Muscle of arm (tissue), 14 donors: ENCODE measurements around the gene PCGF5. TPM values are rescaled to one million over a fixed set of nuclear protein-coding genes. Genes with fewer than 3 reads are reported as not detected.
"Not testable (repeated sequence)": the region's sequence is repeated elsewhere in the genome, so short reads cannot be mapped to it uniquely, and the experiment has no call there.

Source experiments
- DNase-seq: peaks from one replicate; pipeline ENCODE4 v3.0.0-alpha.2; 2013
- long read RNA-seq, 11 donors: transcript quantifications; one replicate each; lab custom pipeline, GENCODE V29; 2026
- polyA plus RNA-seq, 12 donors: library from polyadenylated mRNA; unstranded; fragments of 120-200 nt; gene quantifications; one replicate each; pipeline ENCODE4 v1.2.1, GENCODE V29; 2013; ENCODE audit not compliant: insufficient read length in 12 of 12

The PCGF5 gene
- 10 to 100 TPM in 11 of 12 donors, not detected in 1; 14.6 to 25.9 (median 20.1) TPM for polyA plus RNA-seq
- long read RNA-seq, donor 1, full-length matches to known transcripts: 16 of 21 reads
- long read RNA-seq, donor 1, partial matches to known transcripts: 5 of 21 reads
- long read RNA-seq, donor 1, other reads (novel, unspliced or antisense): 0 of 21 reads
- long read RNA-seq, donor 2, full-length matches to known transcripts: 7 of 7 reads
- long read RNA-seq, donor 2, partial matches to known transcripts: 0 of 7 reads
- long read RNA-seq, donor 2, other reads (novel, unspliced or antisense): 0 of 7 reads
- long read RNA-seq, donor 3, partial matches to known transcripts: 0 of 1 reads
- long read RNA-seq, donor 3, other reads (novel, unspliced or antisense): 0 of 1 reads
- long read RNA-seq, donor 4, full-length matches to known transcripts: 2 of 2 reads
- long read RNA-seq, donor 4, partial matches to known transcripts: 0 of 2 reads
- long read RNA-seq, donor 4, other reads (novel, unspliced or antisense): 0 of 2 reads
- long read RNA-seq, donor 5: 0 reads
- long read RNA-seq, donor 6, partial matches to known transcripts: 0 of 2 reads
- long read RNA-seq, donor 6, other reads (novel, unspliced or antisense): 0 of 2 reads
- long read RNA-seq, donor 7, full-length matches to known transcripts: 4 of 4 reads
- long read RNA-seq, donor 7, partial matches to known transcripts: 0 of 4 reads
- long read RNA-seq, donor 7, other reads (novel, unspliced or antisense): 0 of 4 reads
- long read RNA-seq, donor 8, full-length matches to known transcripts: 5 of 5 reads
- long read RNA-seq, donor 8, partial matches to known transcripts: 0 of 5 reads
- long read RNA-seq, donor 8, other reads (novel, unspliced or antisense): 0 of 5 reads
- long read RNA-seq, donor 9, full-length matches to known transcripts: 3 of 3 reads
- long read RNA-seq, donor 9, partial matches to known transcripts: 0 of 3 reads
- long read RNA-seq, donor 9, other reads (novel, unspliced or antisense): 0 of 3 reads
- long read RNA-seq, donor 10, full-length matches to known transcripts: 2 of 2 reads
- long read RNA-seq, donor 10, partial matches to known transcripts: 0 of 2 reads
- long read RNA-seq, donor 10, other reads (novel, unspliced or antisense): 0 of 2 reads
- long read RNA-seq, donor 11, full-length matches to known transcripts: 6 of 6 reads
- long read RNA-seq, donor 11, partial matches to known transcripts: 0 of 6 reads
- long read RNA-seq, donor 11, other reads (novel, unspliced or antisense): 0 of 6 reads

- peak; percentile 66 for DNase-seq
Measured at GRCh38 chr10:91220194-91220953, at the start of gene PCGF5. Gene PCGF5 (plus strand): TSS chr10:91220663. CDS start chr10:91222872, 2,209 bp downstream.

GRCh38 chr10:91171485-91171884 is 49.0 kb upstream of the PCGF5 start:
- no peak for DNase-seq

- DNase-seq: no peak
Measured at GRCh38 chr10:91172348-91172747, 48.1 kb upstream of the PCGF5 start.

- no peak for DNase-seq
Measured at GRCh38 chr10:91185239-91185875, 35.1 kb upstream of the PCGF5 start.

GRCh38 chr10:91187156-91187555 is 33.3 kb upstream of the PCGF5 start:
- no peak for DNase-seq

- not testable (repeated sequence) for DNase-seq
Measured at GRCh38 chr10:91188010-91188409, 32.5 kb upstream of the PCGF5 start.

- DNase-seq: no peak
Measured at GRCh38 chr10:91188889-91189288, 31.6 kb upstream of the PCGF5 start.

GRCh38 chr10:91190388-91190870 is 30.0 kb upstream of the PCGF5 start:
- no peak for DNase-seq

- no peak for DNase-seq
Measured at GRCh38 chr10:91190876-91191583, 29.4 kb upstream of the PCGF5 start.

GRCh38 chr10:91191584-91191919 is 28.9 kb upstream of the PCGF5 start:
- no peak for DNase-seq

- DNase-seq: no peak
Measured at GRCh38 chr10:91194497-91195179, 25.8 kb upstream of the PCGF5 start.

- DNase-seq: no peak
Measured at GRCh38 chr10:91196268-91197048, 24.0 kb upstream of the PCGF5 start.

- DNase-seq: no peak
Measured at GRCh38 chr10:91197127-91197526, 23.3 kb upstream of the PCGF5 start.

- no peak for DNase-seq
Measured at GRCh38 chr10:91198781-91199180, 21.7 kb upstream of the PCGF5 start.

- DNase-seq: no peak
Measured at GRCh38 chr10:91200314-91201212, 19.9 kb upstream of the PCGF5 start.

- no peak for DNase-seq
Measured at GRCh38 chr10:91201213-91201996, 19.1 kb upstream of the PCGF5 start.
